ENCODE data around the gene DBF4B.

Gene DBF4B

DNA sequence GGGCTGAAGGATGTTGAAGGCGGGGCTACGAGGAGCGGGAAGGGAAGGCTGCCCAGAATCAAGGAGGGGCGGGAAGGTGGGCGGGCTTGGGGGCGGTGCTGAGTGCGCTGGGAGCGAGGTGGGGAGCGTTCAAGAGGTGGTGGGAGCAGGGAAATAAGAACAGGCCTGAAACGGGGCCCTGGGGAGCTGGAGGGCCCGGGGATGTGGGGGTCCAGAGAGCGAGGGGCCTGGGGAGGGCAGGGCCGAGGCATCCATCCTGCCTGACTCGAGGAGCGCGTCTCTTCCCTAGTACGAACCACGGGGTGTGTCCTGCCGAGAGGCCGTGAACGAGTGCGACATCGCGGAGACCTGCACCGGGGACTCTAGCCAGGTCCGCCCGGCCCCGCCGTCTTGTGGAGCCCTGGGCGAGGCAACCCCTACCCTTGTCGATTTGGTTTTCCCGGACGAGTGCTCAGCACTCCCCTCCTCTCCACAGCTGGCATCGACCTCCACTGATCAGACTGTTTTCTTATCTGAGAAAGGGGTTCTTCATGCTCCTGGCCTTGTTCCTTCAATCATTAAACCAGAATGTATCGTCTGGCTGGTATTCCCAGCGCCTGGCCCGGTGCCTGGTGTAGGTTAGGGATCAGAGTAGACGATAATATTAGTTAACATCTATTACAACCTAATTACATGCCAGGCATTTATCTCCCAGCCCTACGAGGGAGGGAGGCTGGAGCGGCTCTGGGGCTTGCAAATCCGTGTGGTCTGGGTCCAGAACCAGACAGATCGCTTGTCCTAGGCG, 67.6 kb downstream of the DBF4B start:
- in situ Hi-C loops (cut with HindIII; ENCODE audit: low sequenced_read_pairs), result no loop called here

GRCh38 chr17:44776628-44777393, 68.3 kb downstream of the DBF4B start:
- in situ Hi-C loops (cut with HindIII; ENCODE audit: low sequenced_read_pairs), result no loop called here

GRCh38 chr17:44777394-44778348, 69.2 kb downstream of the DBF4B start:
- in situ Hi-C loops (cut with HindIII; ENCODE audit: low sequenced_read_pairs), result no loop called here

- in situ Hi-C loops (cut with HindIII; ENCODE audit: low sequenced_read_pairs), result no loop called here
Measured at GRCh38 chr17:44778656-44779210, 70.3 kb downstream of the DBF4B start.

DNA sequence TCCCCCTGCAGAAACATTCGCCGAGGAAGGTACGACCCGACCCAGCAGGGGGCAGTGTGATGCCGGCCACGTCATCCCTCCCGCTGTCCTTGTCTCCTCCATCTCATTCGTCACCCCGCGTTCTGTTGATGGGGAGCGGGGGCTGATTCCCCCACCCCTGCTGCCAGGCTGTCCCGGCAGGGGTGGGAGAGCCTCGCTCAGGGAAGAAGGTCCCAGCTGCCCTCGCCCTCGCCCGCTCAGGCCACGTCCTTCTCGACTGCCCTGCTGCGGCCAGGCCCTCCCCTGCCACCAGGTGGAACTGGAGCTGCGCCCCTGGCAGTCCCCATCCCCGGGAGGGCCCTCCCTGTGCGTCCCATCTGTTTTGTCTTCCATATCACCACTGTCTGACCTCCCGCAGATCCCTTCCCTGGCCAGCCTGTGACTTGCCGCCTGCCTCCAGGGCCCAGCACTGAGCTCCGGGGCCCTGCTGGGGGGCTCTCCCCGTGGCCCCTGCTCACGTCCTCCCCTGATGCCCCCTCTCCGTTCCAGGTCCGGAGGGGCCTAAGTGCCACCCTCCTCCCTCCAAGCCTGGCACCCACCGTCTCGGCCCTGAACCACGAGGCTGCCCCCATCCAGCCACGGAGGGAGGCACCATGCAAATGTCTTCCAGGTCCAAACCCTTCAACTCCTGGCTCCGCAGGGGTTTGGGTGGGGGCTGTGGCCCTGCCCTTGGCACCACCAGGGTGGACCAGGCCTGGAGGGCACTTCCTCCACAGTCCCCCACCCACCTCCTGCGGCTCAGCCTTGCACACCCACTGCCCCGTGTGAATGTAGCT, 71.0 kb downstream of the DBF4B start:
- in situ Hi-C loops (cut with HindIII; ENCODE audit: low sequenced_read_pairs), result no loop called here

DNA sequence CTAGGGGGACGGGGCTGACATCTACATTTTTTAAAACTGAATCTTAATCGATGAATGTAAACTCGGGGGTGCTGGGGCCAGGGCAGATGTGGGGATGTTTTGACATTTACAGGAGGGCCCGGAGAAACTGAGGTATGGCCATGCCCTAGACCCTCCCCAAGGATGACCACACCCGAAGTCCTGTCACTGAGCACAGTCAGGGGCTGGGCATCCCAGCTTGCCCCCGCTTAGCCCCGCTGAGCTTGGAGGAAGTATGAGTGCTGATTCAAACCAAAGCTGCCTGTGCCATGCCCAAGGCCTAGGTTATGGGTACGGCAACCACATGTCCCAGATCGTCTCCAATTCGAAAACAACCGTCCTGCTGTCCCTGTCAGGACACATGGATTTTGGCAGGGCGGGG, 71.7 kb downstream of the DBF4B start:
- in situ Hi-C loops (cut with HindIII; ENCODE audit: low sequenced_read_pairs), result no loop called here

- in situ Hi-C loops (cut with HindIII; ENCODE audit: low sequenced_read_pairs), result no loop called here
Measured at GRCh38 chr17:44780845-44781480, 72.5 kb downstream of the DBF4B start.

- in situ Hi-C loops (cut with HindIII; ENCODE audit: low sequenced_read_pairs), result no loop called here
Measured at GRCh38 chr17:44781551-44782325, 73.3 kb downstream of the DBF4B start.

- in situ Hi-C loops (cut with HindIII; ENCODE audit: low sequenced_read_pairs), result no loop called here
Measured at GRCh38 chr17:44782326-44782850, 73.9 kb downstream of the DBF4B start.

- in situ Hi-C loops (cut with HindIII; ENCODE audit: low sequenced_read_pairs), result no loop called here
Measured at GRCh38 chr17:44785921-44786320, 77.5 kb downstream of the DBF4B start.

- in situ Hi-C loops (cut with HindIII; ENCODE audit: low sequenced_read_pairs), result no loop called here
Measured at GRCh38 chr17:44786551-44787081, 78.2 kb downstream of the DBF4B start.

DNA sequence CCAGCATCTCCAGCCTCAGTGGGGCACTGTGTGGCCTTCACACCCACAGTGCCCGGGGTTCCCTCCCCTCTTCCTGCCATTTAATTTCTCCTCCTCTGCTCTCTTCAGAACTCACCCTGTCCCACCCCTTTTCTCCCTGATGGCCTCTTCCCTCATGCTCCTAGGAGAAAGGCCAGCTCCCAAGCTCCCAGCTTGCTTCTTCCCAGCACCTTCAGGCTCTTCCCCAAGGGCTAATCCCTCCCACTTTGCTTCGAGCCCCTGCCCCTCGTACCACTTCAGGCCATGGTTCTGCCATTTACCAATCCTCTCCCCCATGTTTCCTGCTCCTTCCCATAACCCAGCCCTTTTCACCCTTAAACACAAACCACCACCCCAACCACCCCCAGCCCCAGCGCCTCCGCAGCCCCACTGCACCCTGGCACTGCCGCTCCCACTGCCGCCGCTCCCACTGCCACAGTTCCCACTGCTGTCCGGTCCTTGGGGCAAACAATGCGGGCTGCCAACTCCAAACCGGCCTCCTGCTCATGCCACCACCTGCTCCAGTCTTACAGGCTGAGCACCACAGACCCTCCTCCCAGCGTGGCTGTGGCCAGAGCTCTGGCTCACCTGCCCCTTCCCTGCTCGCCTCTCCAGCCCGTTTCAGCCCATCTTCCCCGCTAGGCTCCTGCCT, 78.9 kb downstream of the DBF4B start:
- in situ Hi-C loops (cut with HindIII; ENCODE audit: low sequenced_read_pairs), result no loop called here

GRCh38 chr17:44788139-44788538, 79.7 kb downstream of the DBF4B start:
- in situ Hi-C loops (cut with HindIII; ENCODE audit: low sequenced_read_pairs), result no loop called here

- in situ Hi-C loops (cut with HindIII; ENCODE audit: low sequenced_read_pairs), result no loop called here
Measured at GRCh38 chr17:44792276-44792675, 83.8 kb downstream of the DBF4B start.

GRCh38 chr17:44793885-44794842, 85.7 kb downstream of the DBF4B start:
- in situ Hi-C loops (cut with HindIII; ENCODE audit: low sequenced_read_pairs), result no loop called here

GRCh38 chr17:44794851-44795413, 86.5 kb downstream of the DBF4B start:
- in situ Hi-C loops (cut with HindIII; ENCODE audit: low sequenced_read_pairs), result no loop called here
